ENCODE measurements around the gene SP6. TPM values are rescaled to one million over a fixed set of nuclear protein-coding genes. Genes with fewer than 3 reads are reported as not detected.

The SP6 gene
- total and polyA plus RNA-seq, 4 donors: 0.25 to 0.81 (median 0.78) TPM; not detected in 1

GRCh38 chr17:47894498-47895346, 43.8 kb upstream of the SP6 start:
- intact Hi-C loops (cut with DNase I): loop anchor here (2.0 to 5.0 kb wide), 3 partner anchors 48 to 128 kb away; partner anchors contain the start of genes CDK5RAP3 (in 1 of the 2) and PNPO (in 1 of the 2)
- Histone ChIP-seq H3K27ac (ENCODE audit: low read depth in 1 of 2, low read length in 2 of 2) (peak overlapping the region in 1 of 2 donors; percentile 95), H3K9me3 (ENCODE audit: control insufficient read depth, low read length) (no peaks in the 10 kb centered on the region), H3K4me3 (ENCODE audit: low read length in 2 of 2) (peak overlapping the region; percentile 66 to 92), H3K4me1 (ENCODE audit: control insufficient read depth in 1 of 2, insufficient read depth in 2 of 2, low read length in 2 of 2) (peaks cover 0 to 4% of the 10 kb centered on the region in 2 donors), H3K27me3 (ENCODE audit: control insufficient read depth in 1 of 2, insufficient read depth in 2 of 2, low read length in 1 of 2) (no peaks in the 10 kb centered on the region), H3K36me3 (ENCODE audit: control insufficient read depth in 1 of 2, insufficient read depth in 2 of 2, low read length in 1 of 2) (no peaks in the 10 kb centered on the region)
- WGBS, 2 donors: 35 to 36% methylated on average over 11 of the region's 11 CpGs
- no peak for ATAC-seq (ENCODE audit: low FRiP score)
- no peak for DNase-seq

GRCh38 chr17:47891545-47892088, 40.7 kb upstream of the SP6 start:
- H3K27me3 ChIP-seq (ENCODE audit: control insufficient read depth in 1 of 2, insufficient read depth in 2 of 2, low read length in 1 of 2): no peaks in the 10 kb centered on the region
- H3K27ac ChIP-seq (ENCODE audit: low read depth in 1 of 2, low read length in 2 of 2): no peak overlapping the region
- ATAC-seq (ENCODE audit: low FRiP score) (no peak), DNase-seq (peak in 1 of 2 donors; percentile 33)
- H3K36me3 ChIP-seq (ENCODE audit: control insufficient read depth in 1 of 2, insufficient read depth in 2 of 2, low read length in 1 of 2): no peaks in the 10 kb centered on the region
- no peak overlapping the region for H3K4me3 ChIP-seq (ENCODE audit: low read length in 2 of 2)
- no peaks in the 10 kb centered on the region for H3K4me1 ChIP-seq (ENCODE audit: control insufficient read depth in 1 of 2, insufficient read depth in 2 of 2, low read length in 2 of 2)
- WGBS, 2 donors: 89 to 92% methylated on average over 4 of the region's 4 CpGs
- intact Hi-C loops (cut with DNase I): loop anchor here in 1 of 2 donors (5.0 kb wide), 1 partner anchor 131 kb away; no protein-coding TSS in a partner anchor
- no peaks in the 10 kb centered on the region for H3K9me3 ChIP-seq (ENCODE audit: control insufficient read depth, low read length)

GRCh38 chr17:47889734-47890529, 39.0 kb upstream of the SP6 start:
- no peak overlapping the region for H3K27ac ChIP-seq (ENCODE audit: low read depth in 1 of 2, low read length in 2 of 2)
- peak; percentile 92 to 96 for DNase-seq
- peak; percentile 92 for ATAC-seq (ENCODE audit: low FRiP score)
- no peak overlapping the region for H3K4me3 ChIP-seq (ENCODE audit: low read length in 2 of 2)
- H3K36me3 ChIP-seq (ENCODE audit: control insufficient read depth in 1 of 2, insufficient read depth in 2 of 2, low read length in 1 of 2): no peaks in the 10 kb centered on the region
- no peaks in the 10 kb centered on the region for H3K4me1 ChIP-seq (ENCODE audit: control insufficient read depth in 1 of 2, insufficient read depth in 2 of 2, low read length in 2 of 2)
- 37 to 38% methylated on average over 11 of the region's 11 CpGs for WGBS, 2 donors
- H3K9me3 ChIP-seq (ENCODE audit: control insufficient read depth, low read length): no peaks in the 10 kb centered on the region
- H3K27me3 ChIP-seq (ENCODE audit: control insufficient read depth in 1 of 2, insufficient read depth in 2 of 2, low read length in 1 of 2): no peaks in the 10 kb centered on the region
- intact Hi-C loops (cut with DNase I): loop anchor here (1.0 to 5.0 kb wide), 3 partner anchors 49 to 132 kb away; partner anchors contain the start of gene SCRN2 (in 2 of the 2)

GRCh38 chr17:47888293-47888692, 37.3 kb upstream of the SP6 start:
- ATAC-seq (ENCODE audit: low FRiP score) (no peak), DNase-seq (peak in 1 of 2 donors; percentile 34)
- no peaks in the 10 kb centered on the region for H3K9me3 ChIP-seq (ENCODE audit: control insufficient read depth, low read length)
- no peaks in the 10 kb centered on the region for H3K27me3 ChIP-seq (ENCODE audit: control insufficient read depth in 1 of 2, insufficient read depth in 2 of 2, low read length in 1 of 2)
- no peaks in the 10 kb centered on the region for H3K36me3 ChIP-seq (ENCODE audit: control insufficient read depth in 1 of 2, insufficient read depth in 2 of 2, low read length in 1 of 2)
- no peaks in the 10 kb centered on the region for H3K4me1 ChIP-seq (ENCODE audit: control insufficient read depth in 1 of 2, insufficient read depth in 2 of 2, low read length in 2 of 2)
- H3K4me3 ChIP-seq (ENCODE audit: low read length in 2 of 2): no peak overlapping the region
- intact Hi-C loops (cut with DNase I): loop anchor here in 1 of 2 donors (2.0 kb wide), 1 partner anchor 47 kb away; the partner anchor contains the start of gene SCRN2
- WGBS, 2 donors: 76 to 78% methylated on average over 6 of the region's 6 CpGs
- no peak overlapping the region for H3K27ac ChIP-seq (ENCODE audit: low read depth in 1 of 2, low read length in 2 of 2)

- 67 to 70% methylated on average over 11 of the region's 11 CpGs for WGBS, 2 donors
- peak in 1 of 2 donors; percentile 67 for DNase-seq
- H3K4me1 ChIP-seq (ENCODE audit: control insufficient read depth in 1 of 2, insufficient read depth in 2 of 2, low read length in 2 of 2): no peaks in the 10 kb centered on the region
These were observed 34.2 kb upstream of the SP6 start for GRCh38 chr17:47884905-47885730.

GRCh38 chr17:47884427-47884740, 33.4 kb upstream of the SP6 start:
- Histone ChIP-seq H3K4me1 (ENCODE audit: control insufficient read depth in 1 of 2, insufficient read depth in 2 of 2, low read length in 2 of 2) (no peaks in the 10 kb centered on the region), H3K4me3 (ENCODE audit: low read length in 2 of 2) (no peak overlapping the region), H3K27me3 (ENCODE audit: control insufficient read depth in 1 of 2, insufficient read depth in 2 of 2, low read length in 1 of 2) (no peaks in the 10 kb centered on the region), H3K27ac (ENCODE audit: low read depth in 1 of 2, low read length in 2 of 2) (no peak overlapping the region), H3K9me3 (ENCODE audit: control insufficient read depth, low read length) (no peaks in the 10 kb centered on the region), H3K36me3 (ENCODE audit: control insufficient read depth in 1 of 2, insufficient read depth in 2 of 2, low read length in 1 of 2) (no peaks in the 10 kb centered on the region)
- no peak for ATAC-seq (ENCODE audit: low FRiP score)
- 56 to 71% methylated on average over 4 to 5 of the region's 5 CpGs for WGBS, 2 donors
- intact Hi-C loops (cut with DNase I): no loop called here
- DNase-seq: peak in 1 of 2 donors; percentile 34

More at GRCh38 chr17:47884905-47885730, 34.2 kb upstream of the SP6 start:
- Histone ChIP-seq H3K4me3 (ENCODE audit: low read length in 2 of 2) (no peak overlapping the region), H3K27ac (ENCODE audit: low read depth in 1 of 2, low read length in 2 of 2) (no peak overlapping the region), H3K27me3 (ENCODE audit: control insufficient read depth in 1 of 2, insufficient read depth in 2 of 2, low read length in 1 of 2) (no peaks in the 10 kb centered on the region), H3K9me3 (ENCODE audit: control insufficient read depth, low read length) (no peaks in the 10 kb centered on the region), H3K36me3 (ENCODE audit: control insufficient read depth in 1 of 2, insufficient read depth in 2 of 2, low read length in 1 of 2) (no peaks in the 10 kb centered on the region)
- ATAC-seq (ENCODE audit: low FRiP score): no peak
- intact Hi-C loops (cut with DNase I): no loop called here

- no peak overlapping the region for H3K27ac ChIP-seq (ENCODE audit: low read depth in 1 of 2, low read length in 2 of 2)
- intact Hi-C loops (cut with DNase I): no loop called here
- 77 to 81% methylated on average over 9 of the region's 9 CpGs for WGBS, 2 donors
- no peaks in the 10 kb centered on the region for H3K36me3 ChIP-seq (ENCODE audit: control insufficient read depth in 1 of 2, insufficient read depth in 2 of 2, low read length in 1 of 2)
- H3K4me3 ChIP-seq (ENCODE audit: low read length in 2 of 2): no peak overlapping the region
- H3K27me3 ChIP-seq (ENCODE audit: control insufficient read depth in 1 of 2, insufficient read depth in 2 of 2, low read length in 1 of 2): no peaks in the 10 kb centered on the region
- no peak for ATAC-seq (ENCODE audit: low FRiP score)
- H3K9me3 ChIP-seq (ENCODE audit: control insufficient read depth, low read length): no peaks in the 10 kb centered on the region
- H3K4me1 ChIP-seq (ENCODE audit: control insufficient read depth in 1 of 2, insufficient read depth in 2 of 2, low read length in 2 of 2): no peaks in the 10 kb centered on the region
- peak in 1 of 2 donors; percentile 35 for DNase-seq
These were observed 32.8 kb upstream of the SP6 start for GRCh38 chr17:47883589-47884426.
